Hepatocyte (in vitro differentiated cells): ENCODE results near the gene SLC48A1. TPM values are rescaled to one million over a fixed set of nuclear protein-coding genes. Genes with fewer than 3 reads are reported as not detected.

Experiments
- DNase-seq: peaks from one replicate; pipeline ENCODE4 v3.0.0-alpha.2; 2016; ENCODE audit warnings: low spot score
- H2AFZ ChIP-seq: fragments of 200-600 bp; sonication (generic); 2 replicates; pipeline ENCODE4 v1.6.0; 2016; ENCODE audit warnings: antibody characterized with exemption, mild to moderate bottlenecking
- H3K27ac ChIP-seq: fragments of 200-600 bp; sonication (generic); 2 replicates; pipeline ENCODE4 v1.5.1; 2016; ENCODE audit warnings: mild to moderate bottlenecking
- H3K27me3 ChIP-seq: fragments of 200-600 bp; sonication (generic); 2 replicates; pipeline ENCODE4 v1.6.1; 2016
- H3K36me3 ChIP-seq: fragments of 200-600 bp; sonication (generic); replicated peaks from 2 replicates; pipeline ENCODE4 v1.5.1; 2016; ENCODE audit warnings: low read depth; ENCODE audit not compliant: insufficient read depth
- H3K4me1 ChIP-seq: fragments of 200-600 bp; sonication (generic); 2 replicates; pipeline ENCODE4 v1.5.1; 2016; ENCODE audit warnings: mild to moderate bottlenecking, moderate library complexity; ENCODE audit not compliant: insufficient read depth
- H3K4me2 ChIP-seq: fragments of 200-600 bp; sonication (generic); 2 replicates; pipeline ENCODE4 v1.6.0; 2016
- H3K4me3 ChIP-seq: fragments of 200-600 bp; sonication (generic); 2 replicates; pipeline ENCODE4 v1.5.1; 2016; ENCODE audit warnings: mild to moderate bottlenecking
- H3K79me2 ChIP-seq: fragments of 200-600 bp; sonication (generic); 2 replicates; pipeline ENCODE4 v1.6.0; 2017; ENCODE audit warnings: mild to moderate bottlenecking
- H3K9me2 ChIP-seq: fragments of 200-600 bp; sonication (generic); replicated peaks from 2 replicates; pipeline ENCODE4 v1.6.0; 2017; ENCODE audit warnings: mild to moderate bottlenecking; ENCODE audit not compliant: insufficient read depth
- H3K9me3 ChIP-seq: fragments of 200-600 bp; sonication (generic); 2 replicates; pipeline ENCODE4 v1.5.1; 2016; ENCODE audit warnings: low read depth, mild to moderate bottlenecking
- H4K20me1 ChIP-seq: fragments of 200-600 bp; sonication (generic); 2 replicates; pipeline ENCODE4 v1.6.0; 2016; ENCODE audit warnings: mild to moderate bottlenecking; ENCODE audit not compliant: insufficient read depth, poor library complexity, severe bottlenecking
- CTCF ChIP-seq: fragments of 200-600 bp; sonication (generic); IDR thresholded peaks from 2 replicates; pipeline ENCODE4 v1.5.1; 2016; ENCODE audit warnings: antibody characterized with exemption, mild to moderate bottlenecking; ENCODE audit not compliant: poor library complexity
- EZH2 ChIP-seq: fragments of 200-600 bp; sonication (generic); IDR thresholded peaks from 2 replicates; pipeline ENCODE4 v1.6.1; 2016; ENCODE audit warnings: antibody characterized with exemption, mild to moderate bottlenecking, borderline replicate concordance
- EZH2phosphoT487 ChIP-seq: fragments of 200-600 bp; sonication (generic); IDR thresholded peaks from one replicate; pipeline ENCODE4 v1.6.1; 2018; ENCODE audit warnings: antibody characterized with exemption, mild to moderate bottlenecking, low read depth, moderate library complexity; ENCODE audit not compliant: unreplicated experiment, severe bottlenecking
- WGBS: methylation state at CpG from one replicate; pipeline ENCODE4 v1.1.6; 2016; ENCODE audit warnings: low lambda C conversion rate; ENCODE audit errors: missing lambda C conversion rate; 5-methylcytosine and 5-hydroxymethylcytosine counted together
- polyA plus RNA-seq: library from polyadenylated mRNA; unstranded; fragments of >200 nt; fragmentation: Nextera tagmentation; extraction: Ambion mirVana; gene quantifications from 2 replicates; pipeline ENCODE4 v1.2.1, GENCODE V29; 2016
- total RNA-seq: library from RNA; depleted of rRNA; stranded (reverse); fragments of >200 nt; gene quantifications from 2 replicates; pipeline ENCODE4 v1.2.3, GENCODE V29; 2014

The SLC48A1 gene
- total and polyA plus RNA-seq, 2 experiments from 2014 or later = 11.2 to 22.6 TPM

GRCh38 chr12:47746523-47746922 lies 26.5 kb upstream of the SLC48A1 start:
- no peaks in the 10 kb centered on the region for H3K36me3 ChIP-seq
- no peak overlapping the region for H3K4me2 ChIP-seq
- no peaks in the 10 kb centered on the region for H3K9me2 ChIP-seq
- H3K27me3 ChIP-seq = no peaks in the 10 kb centered on the region
- H3K4me1 ChIP-seq = no peaks in the 10 kb centered on the region
- H4K20me1 ChIP-seq = no peaks in the 10 kb centered on the region
- no peaks in the 10 kb centered on the region for H3K79me2 ChIP-seq
- DNase-seq = no peak
- TF ChIP-seq CTCF = no peak
- TF ChIP-seq EZH2phosphoT487 = no peak
- no peak for TF ChIP-seq EZH2
- WGBS = 88% methylated on average over 7 of the region's 7 CpGs
- no peaks in the 10 kb centered on the region for H3K9me3 ChIP-seq
- H2AFZ ChIP-seq = no peak overlapping the region
- no peak overlapping the region for H3K4me3 ChIP-seq
- no peak overlapping the region for H3K27ac ChIP-seq

GRCh38 chr12:47747126-47747525 lies 25.9 kb upstream of the SLC48A1 start:
- H3K4me3 ChIP-seq = no peak overlapping the region
- H3K79me2 ChIP-seq = no peaks in the 10 kb centered on the region
- TF ChIP-seq EZH2phosphoT487 = no peak
- no peak for TF ChIP-seq EZH2
- TF ChIP-seq CTCF = no peak
- H3K9me3 ChIP-seq = no peaks in the 10 kb centered on the region
- DNase-seq = no peak
- WGBS = 78% methylated on average over 4 of the region's 4 CpGs
- H3K4me2 ChIP-seq = no peak overlapping the region
- no peak overlapping the region for H2AFZ ChIP-seq
- no peaks in the 10 kb centered on the region for H3K36me3 ChIP-seq
- H3K4me1 ChIP-seq = no peaks in the 10 kb centered on the region
- no peaks in the 10 kb centered on the region for H4K20me1 ChIP-seq
- no peaks in the 10 kb centered on the region for H3K9me2 ChIP-seq
- no peak overlapping the region for H3K27ac ChIP-seq
- H3K27me3 ChIP-seq = no peaks in the 10 kb centered on the region

DNA sequence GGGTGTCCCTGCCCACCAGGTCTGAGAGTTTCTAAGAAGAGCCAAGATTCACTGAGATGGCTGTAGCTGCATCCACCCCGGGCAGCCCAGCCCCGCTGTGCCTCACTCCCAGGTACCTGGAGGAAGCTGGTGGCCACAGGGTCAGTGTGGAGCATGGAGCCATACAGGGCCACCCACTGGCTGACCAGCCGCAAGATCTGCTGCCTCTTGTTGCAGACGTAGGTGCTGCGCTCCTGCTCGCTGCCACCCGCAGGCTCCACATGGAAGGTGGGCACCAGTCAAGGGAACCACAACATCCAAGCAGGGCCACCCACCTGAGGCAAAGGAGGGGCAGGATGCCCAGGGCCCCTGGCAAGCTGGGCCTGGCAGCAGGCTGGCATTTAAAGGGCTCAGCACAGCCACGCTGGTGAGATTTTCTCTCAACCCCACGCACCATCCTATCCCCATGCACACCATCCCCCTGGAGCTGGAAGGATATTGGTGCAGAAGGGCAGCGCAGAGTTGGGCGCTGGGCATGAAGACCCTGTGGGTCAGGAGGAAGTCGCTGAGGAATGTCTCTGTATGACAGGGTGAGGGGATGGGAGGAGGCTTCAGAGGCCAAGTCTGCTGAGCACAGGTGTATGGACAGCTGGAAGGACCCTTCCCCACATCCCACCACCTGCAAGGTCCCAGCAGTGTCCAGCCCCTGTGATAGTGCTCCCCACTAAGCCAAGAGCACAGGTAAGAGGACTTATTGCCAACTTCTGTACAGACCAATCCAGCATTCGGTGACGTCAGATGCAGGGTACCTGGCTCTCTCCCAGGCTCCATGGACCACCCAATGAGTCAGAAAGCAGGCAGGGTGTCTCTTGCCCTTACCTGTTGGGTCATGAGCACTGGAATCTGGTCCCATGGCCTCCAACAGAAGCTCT lies 25.2 kb upstream of the SLC48A1 start:
- WGBS = 95% methylated on average over 12 of the region's 14 CpGs
- Histone ChIP-seq H4K20me1 (no peaks in the 10 kb centered on the region), H3K79me2 (no peaks in the 10 kb centered on the region), H3K36me3 (no peaks in the 10 kb centered on the region), H3K9me3 (no peaks in the 10 kb centered on the region), H3K4me2 (no peak overlapping the region), H3K27ac (no peak overlapping the region), H2AFZ (no peak overlapping the region), H3K9me2 (no peaks in the 10 kb centered on the region), H3K27me3 (no peaks in the 10 kb centered on the region), H3K4me3 (no peak overlapping the region), H3K4me1 (peaks cover 1% of the 10 kb centered on the region)
- DNase-seq = no peak
- TF ChIP-seq EZH2phosphoT487 (no peak), EZH2 (no peak), CTCF (no peak)
